ENCODE measurements around the gene SMARCB1. TPM values are rescaled to one million over a fixed set of nuclear protein-coding genes. Genes with fewer than 3 reads are reported as not detected.

The SMARCB1 gene
- total and polyA plus RNA-seq, 4 donors = 24.2 to 53.5 (median 40.0) TPM

GRCh38 chr22:23834793-23835483, 48.2 kb downstream of the SMARCB1 start:
- H3K4me3 ChIP-seq (ENCODE audit: low read length in 2 of 2) = no peak overlapping the region
- no peaks in the 10 kb centered on the region for H3K9me3 ChIP-seq (ENCODE audit: control insufficient read depth, low read length)
- H3K36me3 ChIP-seq (ENCODE audit: control insufficient read depth in 1 of 2, insufficient read depth in 2 of 2, low read length in 1 of 2) = no peaks in the 10 kb centered on the region
- no peaks in the 10 kb centered on the region for H3K27me3 ChIP-seq (ENCODE audit: control insufficient read depth in 1 of 2, insufficient read depth in 2 of 2, low read length in 1 of 2)
- no peaks in the 10 kb centered on the region for H3K4me1 ChIP-seq (ENCODE audit: control insufficient read depth in 1 of 2, insufficient read depth in 2 of 2, low read length in 2 of 2)
- WGBS, 2 donors = 18 to 24% methylated on average over 10 of the region's 10 CpGs
- H3K27ac ChIP-seq (ENCODE audit: low read depth in 1 of 2, low read length in 2 of 2) = peak overlapping the region in 1 of 2 donors; percentile 37
- DNase-seq (peak; percentile 51 to 72), ATAC-seq (ENCODE audit: low FRiP score) (no peak)
- intact Hi-C loops (cut with DNase I) = no loop called here

GRCh38 chr22:23835484-23836144, 48.8 kb downstream of the SMARCB1 start:
- DNase-seq (peak; percentile 29 to 67), ATAC-seq (ENCODE audit: low FRiP score) (no peak)
- no peaks in the 10 kb centered on the region for H3K4me1 ChIP-seq (ENCODE audit: control insufficient read depth in 1 of 2, insufficient read depth in 2 of 2, low read length in 2 of 2)
- no peaks in the 10 kb centered on the region for H3K27me3 ChIP-seq (ENCODE audit: control insufficient read depth in 1 of 2, insufficient read depth in 2 of 2, low read length in 1 of 2)
- H3K9me3 ChIP-seq (ENCODE audit: control insufficient read depth, low read length) = no peaks in the 10 kb centered on the region
- H3K27ac ChIP-seq (ENCODE audit: low read depth in 1 of 2, low read length in 2 of 2) = peak overlapping the region in 1 of 2 donors; percentile 37
- 45 to 49% methylated on average over 11 of the region's 11 CpGs for WGBS, 2 donors
- intact Hi-C loops (cut with DNase I) = no loop called here
- no peak overlapping the region for H3K4me3 ChIP-seq (ENCODE audit: low read length in 2 of 2)
- no peaks in the 10 kb centered on the region for H3K36me3 ChIP-seq (ENCODE audit: control insufficient read depth in 1 of 2, insufficient read depth in 2 of 2, low read length in 1 of 2)

- Histone ChIP-seq H3K27me3 (ENCODE audit: control insufficient read depth in 1 of 2, insufficient read depth in 2 of 2, low read length in 1 of 2) (no peaks in the 10 kb centered on the region), H3K4me1 (ENCODE audit: control insufficient read depth in 1 of 2, insufficient read depth in 2 of 2, low read length in 2 of 2) (no peaks in the 10 kb centered on the region), H3K36me3 (ENCODE audit: control insufficient read depth in 1 of 2, insufficient read depth in 2 of 2, low read length in 1 of 2) (no peaks in the 10 kb centered on the region), H3K9me3 (ENCODE audit: control insufficient read depth, low read length) (no peaks in the 10 kb centered on the region), H3K4me3 (ENCODE audit: low read length in 2 of 2) (no peak overlapping the region), H3K27ac (ENCODE audit: low read depth in 1 of 2, low read length in 2 of 2) (peak overlapping the region in 1 of 2 donors; percentile 8)
- DNase-seq (peak; percentile 30 to 37), ATAC-seq (ENCODE audit: low FRiP score) (no peak)
- WGBS, 2 donors = 66 to 71% methylated on average over 5 of the region's 5 CpGs
- intact Hi-C loops (cut with DNase I) = no loop called here
Measured at GRCh38 chr22:23836281-23836680, 49.5 kb downstream of the SMARCB1 start.

GRCh38 chr22:23836692-23837495, 50.1 kb downstream of the SMARCB1 start:
- H3K4me1 ChIP-seq (ENCODE audit: control insufficient read depth in 1 of 2, insufficient read depth in 2 of 2, low read length in 2 of 2) = no peaks in the 10 kb centered on the region
- intact Hi-C loops (cut with DNase I) = no loop called here
- DNase-seq (peak in 1 of 2 donors; percentile 36), ATAC-seq (ENCODE audit: low FRiP score) (no peak)
- 88 to 91% methylated on average over 12 of the region's 12 CpGs for WGBS, 2 donors
- no peak overlapping the region for H3K27ac ChIP-seq (ENCODE audit: low read depth in 1 of 2, low read length in 2 of 2)
- no peaks in the 10 kb centered on the region for H3K36me3 ChIP-seq (ENCODE audit: control insufficient read depth in 1 of 2, insufficient read depth in 2 of 2, low read length in 1 of 2)
- H3K27me3 ChIP-seq (ENCODE audit: control insufficient read depth in 1 of 2, insufficient read depth in 2 of 2, low read length in 1 of 2) = no peaks in the 10 kb centered on the region
- no peak overlapping the region for H3K4me3 ChIP-seq (ENCODE audit: low read length in 2 of 2)
- H3K9me3 ChIP-seq (ENCODE audit: control insufficient read depth, low read length) = no peaks in the 10 kb centered on the region

- Histone ChIP-seq H3K27ac (ENCODE audit: low read depth in 1 of 2, low read length in 2 of 2) (no peak overlapping the region), H3K36me3 (ENCODE audit: control insufficient read depth in 1 of 2, insufficient read depth in 2 of 2, low read length in 1 of 2) (no peaks in the 10 kb centered on the region), H3K4me1 (ENCODE audit: control insufficient read depth in 1 of 2, insufficient read depth in 2 of 2, low read length in 2 of 2) (no peaks in the 10 kb centered on the region), H3K27me3 (ENCODE audit: control insufficient read depth in 1 of 2, insufficient read depth in 2 of 2, low read length in 1 of 2) (no peaks in the 10 kb centered on the region), H3K4me3 (ENCODE audit: low read length in 2 of 2) (no peak overlapping the region), H3K9me3 (ENCODE audit: control insufficient read depth, low read length) (no peaks in the 10 kb centered on the region)
- intact Hi-C loops (cut with DNase I) = no loop called here
- DNase-seq = no peak
- WGBS, 2 donors = 95% methylated on average over 12 of the region's 12 CpGs
- ATAC-seq (ENCODE audit: low FRiP score) = no peak
Measured at GRCh38 chr22:23837496-23837859, 50.7 kb downstream of the SMARCB1 start.

GRCh38 chr22:23837911-23838680, 51.3 kb downstream of the SMARCB1 start:
- H3K4me1 ChIP-seq (ENCODE audit: control insufficient read depth in 1 of 2, insufficient read depth in 2 of 2, low read length in 2 of 2) = no peaks in the 10 kb centered on the region
- DNase-seq (peak in 1 of 2 donors; percentile 52), ATAC-seq (ENCODE audit: low FRiP score) (no peak)
- 46 to 51% methylated on average over 41 of the region's 41 CpGs for WGBS, 2 donors
- intact Hi-C loops (cut with DNase I) = loop anchor here in 1 of 2 donors (2.0 kb wide), 1 partner anchor 51 kb away; the partner anchor contains the start of gene SMARCB1
- H3K4me3 ChIP-seq (ENCODE audit: low read length in 2 of 2) = no peak overlapping the region
- H3K27ac ChIP-seq (ENCODE audit: low read depth in 1 of 2, low read length in 2 of 2) = no peak overlapping the region
- no peaks in the 10 kb centered on the region for H3K27me3 ChIP-seq (ENCODE audit: control insufficient read depth in 1 of 2, insufficient read depth in 2 of 2, low read length in 1 of 2)
- H3K36me3 ChIP-seq (ENCODE audit: control insufficient read depth in 1 of 2, insufficient read depth in 2 of 2, low read length in 1 of 2) = no peaks in the 10 kb centered on the region
- H3K9me3 ChIP-seq (ENCODE audit: control insufficient read depth, low read length) = no peaks in the 10 kb centered on the region

GRCh38 chr22:23838681-23839468, 52.1 kb downstream of the SMARCB1 start, which contains the start of gene DERL3:
TSS of gene DERL3 (minus strand) at chr22:23839006. CDS start at chr22:23838987, 19 bp downstream.
- intact Hi-C loops (cut with DNase I) = loop anchor here in 1 of 2 donors (2.0 kb wide), 1 partner anchor 52 kb away; the partner anchor contains the start of gene SMARCB1
- no peak within 1 kb of the TSS for H3K27ac ChIP-seq (ENCODE audit: low read depth in 1 of 2, low read length in 2 of 2)
- 1 to 2% methylated on average over 68 to 70 of the region's 70 CpGs for WGBS, 2 donors
- no peaks in the 10 kb centered on the region for H3K4me1 ChIP-seq (ENCODE audit: control insufficient read depth in 1 of 2, insufficient read depth in 2 of 2, low read length in 2 of 2)
- no peaks in the 10 kb centered on the region for H3K27me3 ChIP-seq (ENCODE audit: control insufficient read depth in 1 of 2, insufficient read depth in 2 of 2, low read length in 1 of 2)
- H3K36me3 ChIP-seq (ENCODE audit: control insufficient read depth in 1 of 2, insufficient read depth in 2 of 2, low read length in 1 of 2) = no peaks in the 10 kb centered on the region
- no peak within 1 kb of the TSS for H3K4me3 ChIP-seq (ENCODE audit: low read length in 2 of 2)
- ATAC-seq (ENCODE audit: low FRiP score) = peak; percentile 94
- no peaks in the 10 kb centered on the region for H3K9me3 ChIP-seq (ENCODE audit: control insufficient read depth, low read length)
- peak; percentile 99 to 100 for DNase-seq

Measured in aorta (tissue), 5 donors.